Motor neuron (in vitro differentiated cells): ENCODE results near the gene INCA1. TPM values are rescaled to one million over a fixed set of nuclear protein-coding genes. Genes with fewer than 3 reads are reported as not detected.
A peak's percentile ranks its signal among the peaks of the same experiment; 100 is the strongest.

ENCODE experiments used
- ATAC-seq, 8 experiments: fragments of 200-7000 bp; cut with Tn5 transposase; replicated peaks in 6 of 8; 2 replicates each; pipeline ENCODE4 v1.8.0; 2021; ENCODE audit warnings: mild to moderate bottlenecking in 8 of 8, moderate library complexity in 8 of 8
- H3K27ac ChIP-seq, 2 donors: fragments of 250-450 bp; sonication (Bioruptor Pico); 2 replicates each; pipeline ENCODE4 v1.9.0; 2021; ENCODE audit warnings: antibody characterized with exemption in 2 of 2, mild to moderate bottlenecking in 2 of 2, moderate library complexity in 1 of 2
- H3K4me1 ChIP-seq, 2 donors: fragments of 250-450 bp; sonication (Bioruptor Pico); replicated peaks in 1 of 2; 2 replicates each; pipeline ENCODE4 v1.6.1; 2021; ENCODE audit warnings: antibody characterized with exemption in 2 of 2, mild to moderate bottlenecking in 2 of 2, moderate library complexity in 1 of 2
- H3K4me3 ChIP-seq, 5 donors: fragments of 250-450 bp; sonication (Bioruptor Pico); 2 replicates each; pipeline ENCODE4 v1.9.0; 2021; ENCODE audit warnings: antibody characterized with exemption in 5 of 5, mild to moderate bottlenecking in 5 of 5, moderate library complexity in 4 of 5
- WGBS, 10 experiments: fragments of 450-650 bp; shearing (Covaris generic); methylation state at CpG; one replicate each; pipeline ENCODE4 v1.0.0; 2022; 5-methylcytosine and 5-hydroxymethylcytosine counted together
- in situ Hi-C, 9 experiments: fragments of 400-800 bp; cut with MboI; loops; one replicate each; pipeline ENCODE4 v1.15.0; 2021; ENCODE audit warnings: low sequenced_read_pairs in 9 of 9, low pct_unique_long_range_greater_than_20kb in 2 of 9; ENCODE audit not compliant: unreplicated experiment in 9 of 9
- total RNA-seq, 8 experiments: library from RNA; unstranded; fragments of 300-600 nt; gene quantifications; 2 replicates each; pipeline versions ENCODE4 v1.2.3 to v1.2.4, GENCODE V29; 2022

The INCA1 gene
- total RNA-seq, 8 experiments from 2014 or later, result 0.54 to 2.4 (median 0.78) TPM

GRCh38 chr17:4973256-4974114, 23.8 kb downstream of the INCA1 start:
- WGBS, 10 experiments, result 80 to 92% (median 90%) methylated on average over 1 to 5 of the region's 10 CpGs; no CpG with 5 or more reads in 6 of the 10 experiments
- no peak for ATAC-seq
- Histone ChIP-seq H3K4me1 (peaks cover 10 to 16% of the 10 kb centered on the region in 2 donors), H3K4me3 (no peak overlapping the region), H3K27ac (no peak overlapping the region)
- in situ Hi-C loops, result loop anchor here in 1 of 9 experiments (25.0 kb wide), 1 partner anchor 89 kb away; no protein-coding TSS in a partner anchor

GRCh38 chr17:4972752-4973151, 24.6 kb downstream of the INCA1 start:
- ATAC-seq, result no peak
- in situ Hi-C loops, result loop anchor here in 1 of 9 experiments (25.0 kb wide), 1 partner anchor 90 kb away; no protein-coding TSS in a partner anchor
- Histone ChIP-seq H3K4me3 (no peak overlapping the region), H3K4me1 (peaks cover 10 to 18% of the 10 kb centered on the region in 2 donors), H3K27ac (no peak overlapping the region)
- WGBS, 10 experiments, result 81 to 83% methylated on average over 1 to 6 of the region's 12 CpGs; no CpG with 5 or more reads in 8 of the 10 experiments

DNA sequence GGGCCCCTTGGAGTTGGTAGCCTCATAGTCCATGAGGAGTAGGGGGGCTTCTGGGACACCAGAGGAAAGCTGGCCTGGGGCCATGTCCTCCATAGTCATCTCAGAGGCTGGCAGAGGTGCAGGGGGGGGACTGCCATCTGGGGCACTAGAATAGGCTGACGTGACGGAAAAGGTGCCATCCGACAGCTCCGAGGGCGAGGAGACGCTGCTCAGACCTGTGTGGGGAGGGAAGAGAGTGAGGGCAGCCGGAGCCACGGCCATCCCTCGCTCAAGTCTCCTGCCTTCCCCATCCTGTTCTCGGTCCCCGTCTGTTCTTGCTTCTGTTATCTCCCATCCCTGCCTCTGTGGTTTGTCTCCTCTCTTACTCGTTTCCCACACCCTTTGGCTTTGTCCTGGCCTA, 25.0 kb downstream of the INCA1 start:
- 20 to 100% (median 60%) methylated on average over 1 of the region's 12 CpGs; no CpG with 5 or more reads in 7 of the 10 experiments for WGBS, 10 experiments
- Histone ChIP-seq H3K27ac (no peak overlapping the region), H3K4me3 (no peak overlapping the region), H3K4me1 (peaks cover 10 to 18% of the 10 kb centered on the region in 2 donors)
- in situ Hi-C loops, result loop anchor here in 1 of 9 experiments (25.0 kb wide), 1 partner anchor 90 kb away; no protein-coding TSS in a partner anchor
- ATAC-seq, result no peak

DNA sequence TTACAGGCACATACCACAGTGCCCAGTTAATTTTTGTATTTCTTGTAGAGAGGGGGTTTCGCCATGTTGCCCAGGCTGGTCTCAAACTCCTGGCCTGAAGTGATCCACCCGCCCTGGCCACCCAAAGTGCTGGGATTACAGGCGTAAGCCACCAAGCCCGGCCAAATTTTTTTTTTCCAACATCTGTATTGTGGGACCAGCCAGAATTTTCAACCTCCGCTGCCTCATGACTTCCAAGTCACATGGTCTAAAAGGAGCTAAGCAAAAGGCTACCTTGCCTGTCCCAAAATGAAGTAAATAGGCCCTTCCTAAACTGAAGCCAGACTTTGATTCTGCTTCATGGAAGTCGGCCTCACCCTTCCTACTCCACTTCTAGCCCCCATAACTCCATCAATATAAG, 25.5 kb downstream of the INCA1 start:
- Histone ChIP-seq H3K4me3 (no peak overlapping the region), H3K27ac (no peak overlapping the region), H3K4me1 (peaks cover 10 to 18% of the 10 kb centered on the region in 2 donors)
- ATAC-seq, result no peak
- in situ Hi-C loops, result loop anchor here in 1 of 9 experiments (25.0 kb wide), 1 partner anchor 90 kb away; no protein-coding TSS in a partner anchor
- WGBS, 10 experiments, result 40 to 100% (median 89%) methylated on average over 1 to 5 of the region's 6 CpGs; no CpG with 5 or more reads in 1 of the 10 experiments

- 80 to 100% (median 95%) methylated on average over 1 to 4 of the region's 8 CpGs; no CpG with 5 or more reads in 3 of the 10 experiments for WGBS, 10 experiments
- ATAC-seq, result no peak
- peaks cover 16 to 25% of the 10 kb centered on the region in 2 donors for H3K4me1 ChIP-seq
- H3K27ac ChIP-seq, result no peak overlapping the region
- in situ Hi-C loops, result loop anchor here in 1 of 9 experiments (25.0 kb wide), 1 partner anchor 92 kb away; no protein-coding TSS in a partner anchor
- no peak overlapping the region for H3K4me3 ChIP-seq
Observed at GRCh38 chr17:4970273-4970672, 27.0 kb downstream of the INCA1 start.

DNA sequence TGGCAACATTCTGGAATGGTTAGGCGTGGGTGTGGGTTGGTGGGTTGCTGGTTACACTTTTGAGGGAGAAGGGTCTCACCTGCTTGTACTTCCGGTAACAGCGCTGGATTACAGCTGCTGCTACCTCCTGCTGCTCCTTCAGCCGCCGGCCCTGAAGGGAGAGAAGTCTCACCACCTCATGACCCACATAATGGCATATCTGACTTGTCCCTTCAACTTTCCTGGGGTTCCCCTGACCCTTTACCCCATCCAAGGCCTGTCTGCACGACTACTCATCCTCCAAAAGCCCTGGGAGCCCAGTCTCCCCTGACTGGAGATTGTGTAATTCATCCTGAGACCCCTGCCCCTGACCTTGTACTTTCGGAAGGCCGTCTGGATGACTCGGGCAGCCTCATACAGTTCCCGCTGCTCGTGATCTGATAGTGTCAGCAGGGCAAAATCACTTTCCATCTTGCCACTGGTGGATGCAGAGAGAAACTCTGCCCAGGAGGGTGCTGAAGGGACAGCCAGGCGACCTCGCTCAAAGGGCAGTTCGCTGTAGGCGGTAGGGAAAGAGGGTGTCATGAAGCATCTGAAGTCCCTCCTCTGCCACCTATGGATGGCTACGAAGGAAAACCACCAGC, 27.7 kb downstream of the INCA1 start:
- in situ Hi-C loops, result loop anchor here in 1 of 9 experiments (25.0 kb wide), 1 partner anchor 93 kb away; no protein-coding TSS in a partner anchor
- Histone ChIP-seq H3K4me1 (peaks cover 16 to 25% of the 10 kb centered on the region in 2 donors), H3K27ac (peak overlapping the region; percentile 99), H3K4me3 (peak overlapping the region; percentile 75 to 87 (median 82))
- WGBS, 10 experiments, result 50 to 92% (median 80%) methylated on average over 1 to 12 of the region's 16 CpGs; no CpG with 5 or more reads in 3 of the 10 experiments
- no peak for ATAC-seq

DNA sequence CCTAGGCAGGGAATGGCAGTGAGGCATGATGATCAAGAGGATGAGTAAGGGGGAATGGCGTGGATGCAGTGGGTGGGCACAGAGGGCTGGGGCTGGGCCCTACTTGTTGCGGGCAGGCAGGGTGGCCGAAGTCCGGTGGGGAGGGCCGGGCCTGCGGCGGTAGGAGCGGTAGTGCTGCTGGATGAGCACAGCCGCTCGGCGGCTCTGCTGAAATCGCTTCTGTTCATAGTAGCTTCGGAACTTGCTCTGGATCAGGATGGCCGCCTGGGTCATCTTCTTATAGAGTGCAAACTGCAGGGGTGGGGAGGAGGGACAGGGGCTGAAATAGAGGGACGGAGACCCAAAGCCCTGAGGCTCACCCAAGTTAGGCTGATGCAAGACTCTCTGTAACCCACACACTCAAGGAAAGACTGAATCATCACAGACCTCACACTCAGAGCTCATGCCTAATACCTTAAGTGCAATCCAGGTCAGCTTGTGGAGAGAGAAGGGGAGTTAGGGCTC, 28.2 kb downstream of the INCA1 start:
- ATAC-seq, result no peak
- WGBS, 10 experiments, result 0 to 100% methylated on average over 1 of the region's 15 CpGs; no CpG with 5 or more reads in 8 of the 10 experiments
- Histone ChIP-seq H3K4me1 (peaks cover 16 to 25% of the 10 kb centered on the region in 2 donors), H3K27ac (peak overlapping the region; percentile 99), H3K4me3 (peak overlapping the region; percentile 75 to 87 (median 82))
- in situ Hi-C loops, result loop anchor here in 1 of 9 experiments (25.0 kb wide), 1 partner anchor 93 kb away; no protein-coding TSS in a partner anchor

GRCh38 chr17:4968486-4969046, 28.8 kb downstream of the INCA1 start:
- H3K4me3 ChIP-seq, result peak overlapping the region; percentile 75 to 87 (median 82)
- peak overlapping the region; percentile 99 for H3K27ac ChIP-seq
- peak in 1 of 8 experiments; percentile 0 for ATAC-seq
- in situ Hi-C loops, result loop anchor here in 1 of 9 experiments (25.0 kb wide), 1 partner anchor 94 kb away; no protein-coding TSS in a partner anchor
- peaks cover 16 to 25% of the 10 kb centered on the region in 2 donors for H3K4me1 ChIP-seq
- WGBS, 10 experiments, result 0 to 61% (median 20%) methylated on average over 1 to 13 of the region's 23 CpGs; no CpG with 5 or more reads in 5 of the 10 experiments

GRCh38 chr17:4967539-4968485, 29.5 kb downstream of the INCA1 start, which contains the start of gene SPAG7:
SPAG7 (minus strand) TSS chr17:4967817; CDS start chr17:4967804, 13 bp downstream.
- in situ Hi-C loops, result loop anchor here in 1 of 9 experiments (25.0 kb wide), 1 partner anchor 94 kb away; no protein-coding TSS in a partner anchor
- Histone ChIP-seq H3K4me3 (peak within 1 kb of the TSS; percentile 75 to 87 (median 82)), H3K4me1 (peaks cover 16 to 25% of the 10 kb centered on the region in 2 donors), H3K27ac (peak within 1 kb of the TSS; percentile 99)
- peak; percentile 57 to 72 (median 63) for ATAC-seq
- 0 to 4% (median 0%) methylated on average over 3 to 23 of the region's 66 CpGs; no CpG with 5 or more reads in 4 of the 10 experiments for WGBS, 10 experiments

DNA sequence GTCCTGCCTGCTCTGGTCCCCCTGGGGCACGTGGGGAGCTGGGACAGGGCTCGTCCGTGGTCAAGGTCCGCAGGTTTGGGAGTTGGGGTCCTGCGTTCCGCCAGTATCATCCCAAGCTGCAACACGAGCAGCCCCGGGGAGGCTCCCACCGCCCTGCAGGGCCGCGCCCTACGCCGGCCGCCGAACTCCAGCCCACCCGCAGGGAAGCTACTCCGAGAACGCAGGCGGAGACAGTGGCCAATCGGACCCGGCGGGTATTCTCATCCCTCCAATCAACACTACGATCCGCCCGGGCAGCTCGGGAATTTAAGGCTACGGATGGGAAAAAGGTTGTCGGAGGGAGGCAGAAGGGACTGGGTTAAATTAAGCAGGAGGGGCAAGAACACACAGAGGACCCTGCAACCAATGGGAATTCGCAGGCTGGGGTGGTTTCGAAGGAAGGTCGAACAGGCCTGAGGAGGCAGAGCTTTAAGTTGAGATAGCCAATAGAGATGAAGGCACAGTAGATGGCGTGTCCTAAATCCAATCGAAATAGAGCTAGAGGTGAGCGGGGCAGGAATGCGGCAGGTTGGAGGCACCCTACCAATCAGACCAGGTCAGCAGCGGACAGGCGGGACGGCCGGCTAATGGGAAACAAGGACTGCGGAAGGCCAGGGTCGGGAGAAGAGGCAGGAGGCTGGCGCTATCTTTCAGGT, 30.3 kb downstream of the INCA1 start:
- in situ Hi-C loops, result loop anchor here in 1 of 9 experiments (25.0 kb wide), 1 partner anchor 95 kb away; no protein-coding TSS in a partner anchor
- H3K27ac ChIP-seq, result peak overlapping the region; percentile 99
- peaks cover 16 to 25% of the 10 kb centered on the region in 2 donors for H3K4me1 ChIP-seq
- WGBS, 10 experiments, result 0 to 2% (median 0%) methylated on average over 1 to 12 of the region's 42 CpGs; no CpG with 5 or more reads in 2 of the 10 experiments
- peak overlapping the region; percentile 75 to 87 (median 82) for H3K4me3 ChIP-seq
- ATAC-seq, result peak; percentile 76 to 89 (median 87)
